HCT116 (cell line): ENCODE results near the gene UTP15.

Source experiments
- MAX ChIP-seq: IDR thresholded peaks from 2 replicates; pipeline ENCODE4 v1.6.1; 2012
- POLR2AphosphoS5 ChIP-seq: IDR thresholded peaks from 2 replicates; pipeline ENCODE4 v1.6.1; 2011; ENCODE audit warnings: mild to moderate bottlenecking, low read depth, low read length, moderate library complexity
- RAD21 ChIP-seq: IDR thresholded peaks from 2 replicates; pipeline ENCODE4 v1.6.1; 2012; ENCODE audit warnings: low read depth, mild to moderate bottlenecking
- ZBTB33 ChIP-seq: IDR thresholded peaks from 2 replicates; pipeline ENCODE4 v1.6.1; 2011; ENCODE audit warnings: mild to moderate bottlenecking, low read length, moderate library complexity; ENCODE audit not compliant: insufficient replicate concordance; ENCODE audit errors: extremely low read depth
- TF ChIP-seq, protein P1 (sequence below), 3 experiments: fragments of 200-600 bp in 1 of 3; sonication (generic) in 1 of 3; IDR thresholded peaks in 2 of 3; conservative IDR thresholded peaks in 1 of 3; 2 replicates each; pipeline ENCODE4 v1.5.1; 2012 to 2017; ENCODE audit warnings: low read depth in 2 of 3, low read length in 2 of 3, antibody characterized with exemption in 1 of 3, borderline replicate concordance in 1 of 3, control low read depth in 1 of 3, mild to moderate bottlenecking in 1 of 3, mixed read lengths in 1 of 3, mixed run types in 1 of 3, moderate library complexity in 1 of 3; ENCODE audit not compliant: insufficient read depth in 1 of 3

DNA sequence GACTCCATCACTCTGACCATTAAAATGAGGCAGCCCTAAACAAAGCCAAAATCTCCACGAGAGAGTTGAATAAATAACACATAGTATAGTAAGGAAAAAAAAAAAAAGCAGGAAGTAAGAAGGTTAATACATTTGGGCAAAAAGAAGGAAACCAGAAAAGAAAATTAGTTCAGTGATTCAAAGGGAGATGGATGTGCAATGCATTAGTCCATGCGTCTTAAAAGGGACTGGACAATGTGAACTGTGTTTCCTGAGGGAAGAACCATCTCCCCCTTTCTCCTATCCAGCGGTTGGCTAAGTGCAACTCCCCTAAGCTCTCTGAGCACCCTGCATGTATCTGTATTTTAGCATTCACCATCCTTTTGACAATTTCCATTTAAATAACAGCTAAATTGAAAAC lies 1.5 kb upstream of the UTP15 start:
- TF ChIP-seq POLR2AphosphoS5 (no peak), RAD21 (no peak), MAX (no peak), ZBTB33 (no peak)
- TF ChIP-seq, protein P1, sequence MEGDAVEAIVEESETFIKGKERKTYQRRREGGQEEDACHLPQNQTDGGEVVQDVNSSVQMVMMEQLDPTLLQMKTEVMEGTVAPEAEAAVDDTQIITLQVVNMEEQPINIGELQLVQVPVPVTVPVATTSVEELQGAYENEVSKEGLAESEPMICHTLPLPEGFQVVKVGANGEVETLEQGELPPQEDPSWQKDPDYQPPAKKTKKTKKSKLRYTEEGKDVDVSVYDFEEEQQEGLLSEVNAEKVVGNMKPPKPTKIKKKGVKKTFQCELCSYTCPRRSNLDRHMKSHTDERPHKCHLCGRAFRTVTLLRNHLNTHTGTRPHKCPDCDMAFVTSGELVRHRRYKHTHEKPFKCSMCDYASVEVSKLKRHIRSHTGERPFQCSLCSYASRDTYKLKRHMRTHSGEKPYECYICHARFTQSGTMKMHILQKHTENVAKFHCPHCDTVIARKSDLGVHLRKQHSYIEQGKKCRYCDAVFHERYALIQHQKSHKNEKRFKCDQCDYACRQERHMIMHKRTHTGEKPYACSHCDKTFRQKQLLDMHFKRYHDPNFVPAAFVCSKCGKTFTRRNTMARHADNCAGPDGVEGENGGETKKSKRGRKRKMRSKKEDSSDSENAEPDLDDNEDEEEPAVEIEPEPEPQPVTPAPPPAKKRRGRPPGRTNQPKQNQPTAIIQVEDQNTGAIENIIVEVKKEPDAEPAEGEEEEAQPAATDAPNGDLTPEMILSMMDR (IDR thresholded peaks at IDR 0.05 in 2 of 3, conservative IDR thresholded peaks at IDR 0.05 in 1 of 3; ENCODE audit: borderline replicate concordance in 1 of 3, insufficient read depth in 1 of 3, low read depth in 2 of 3, low read length in 2 of 3): no peak
